NK-92 (cell line): Measurements from ENCODE around the gene DIP2C.

Experiments
- DNase-seq: peaks from one replicate; lab custom pipeline; 2025; ENCODE audit not compliant: unreplicated experiment; lab: John Stamatoyannopoulos, UW

DIP2C gene

DNA sequence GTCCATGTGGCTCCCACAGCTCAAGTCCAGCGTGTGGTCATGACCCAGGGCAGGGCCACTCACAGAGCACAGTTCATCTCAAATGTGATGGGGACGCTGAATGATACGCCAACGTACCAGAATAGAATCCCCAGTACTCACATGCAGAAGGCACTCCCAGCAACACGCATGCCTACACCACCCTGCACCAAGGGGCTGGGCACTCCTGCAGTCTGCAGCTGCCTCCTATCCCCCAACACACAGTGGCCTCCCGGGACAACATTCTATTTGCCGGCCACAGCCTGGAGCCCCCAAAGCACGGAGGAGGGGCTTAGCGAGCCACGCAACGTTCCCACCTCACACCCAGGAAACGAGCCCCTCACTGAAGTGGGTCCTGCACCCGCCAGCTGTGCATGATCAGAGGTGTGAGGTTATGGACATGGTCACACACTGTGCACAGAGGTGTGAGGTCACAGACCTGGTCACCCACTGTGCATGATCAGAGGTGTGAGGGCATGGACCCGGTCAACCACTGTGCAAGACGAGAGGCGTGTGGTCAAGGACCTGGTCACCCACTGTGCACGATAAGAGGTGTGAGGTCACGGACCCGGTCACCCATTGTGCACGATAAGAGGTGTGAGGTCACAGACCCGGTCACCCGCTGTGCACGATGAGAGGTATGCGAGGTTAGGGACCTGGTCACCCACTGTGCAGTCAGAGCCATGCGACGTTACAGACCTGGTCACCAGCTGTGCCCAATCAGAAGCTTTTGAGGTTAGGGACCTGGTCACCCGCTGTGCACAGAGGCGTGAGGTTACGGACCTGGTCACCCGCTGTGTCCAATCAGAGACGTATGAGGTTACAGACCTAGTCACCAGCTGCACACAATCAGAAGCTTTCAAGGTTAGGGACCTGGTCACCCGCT is 182.8 kb downstream of the DIP2C start:
- DNase-seq, result no peak

DNA sequence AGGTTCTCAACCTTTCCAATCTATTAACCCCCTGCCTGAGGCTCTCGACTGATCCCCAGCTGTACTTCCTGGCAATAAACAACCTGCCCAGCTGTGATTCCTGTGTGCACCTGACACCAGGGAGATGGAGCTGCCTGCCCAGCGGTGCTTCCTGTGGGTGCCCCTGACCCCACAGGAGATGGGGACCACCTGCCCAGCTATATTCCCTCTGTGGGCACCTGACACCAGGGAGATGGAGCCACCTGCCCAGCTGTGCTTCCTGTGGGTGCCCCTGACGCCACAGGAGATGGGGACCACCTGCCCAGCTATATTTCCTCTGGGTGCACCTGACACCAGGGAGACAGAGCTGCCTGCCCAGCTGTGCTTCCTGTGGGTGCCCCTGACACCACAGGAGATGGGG is 184.0 kb downstream of the DIP2C start:
- no peak for DNase-seq

- no peak for DNase-seq
Observed at GRCh38 chr10:504806-505205, 184.7 kb downstream of the DIP2C start.

DNA sequence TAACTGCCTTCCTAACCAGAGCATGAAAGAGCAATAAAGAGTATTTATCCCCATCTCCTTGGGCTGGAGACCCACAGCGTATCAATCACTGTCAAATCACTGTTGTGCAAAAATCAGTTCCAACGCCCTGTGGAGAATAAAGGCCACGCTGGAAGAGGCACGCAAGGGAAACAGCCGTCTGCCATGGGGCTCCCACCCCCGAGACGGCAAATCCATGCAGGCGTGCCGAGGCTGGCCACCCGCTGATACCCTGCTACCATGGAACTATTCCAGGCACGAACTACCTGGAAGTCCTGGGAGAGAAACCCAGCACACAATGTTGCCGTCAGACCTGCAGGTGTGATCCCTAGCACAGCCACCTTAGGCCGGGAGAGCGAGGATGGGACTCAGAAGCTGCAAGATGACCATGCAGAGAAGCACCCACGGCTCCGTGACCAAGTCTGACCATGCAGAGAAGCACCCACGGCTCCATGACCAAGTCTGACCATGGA is 185.3 kb downstream of the DIP2C start:
- DNase-seq, result no peak

- no peak for DNase-seq
Observed at GRCh38 chr10:501596-501995, 187.9 kb downstream of the DIP2C start.

- DNase-seq, result no peak
Observed at GRCh38 chr10:500876-501275, 188.6 kb downstream of the DIP2C start.

GRCh38 chr10:499991-500390 is 189.5 kb downstream of the DIP2C start:
- no peak for DNase-seq

GRCh38 chr10:498760-499435 is 190.6 kb downstream of the DIP2C start:
- DNase-seq, result no peak

GRCh38 chr10:497898-498451 is 191.5 kb downstream of the DIP2C start:
- no peak for DNase-seq

GRCh38 chr10:497289-497688 is 192.2 kb downstream of the DIP2C start:
- DNase-seq, result no peak

DNA sequence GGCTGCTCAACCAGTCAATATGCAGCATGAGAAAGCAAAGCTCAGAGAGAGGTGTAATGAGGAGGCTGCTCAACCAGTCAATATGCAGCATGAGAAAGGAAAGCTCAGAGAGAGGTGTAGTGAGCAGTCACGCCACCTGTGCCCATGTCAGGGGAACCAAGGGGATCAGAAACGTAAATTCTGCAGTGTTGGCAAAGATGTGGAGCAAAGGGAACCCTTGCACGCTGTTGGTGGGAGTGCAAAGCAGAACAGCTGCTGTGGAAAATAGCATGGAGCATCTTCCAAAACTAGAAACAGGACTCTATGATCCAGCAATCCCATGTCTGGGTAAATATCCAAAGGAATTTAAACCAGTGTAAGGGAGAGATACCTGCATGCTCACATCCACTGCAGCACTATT is 194.9 kb downstream of the DIP2C start:
- no peak for DNase-seq

DNA sequence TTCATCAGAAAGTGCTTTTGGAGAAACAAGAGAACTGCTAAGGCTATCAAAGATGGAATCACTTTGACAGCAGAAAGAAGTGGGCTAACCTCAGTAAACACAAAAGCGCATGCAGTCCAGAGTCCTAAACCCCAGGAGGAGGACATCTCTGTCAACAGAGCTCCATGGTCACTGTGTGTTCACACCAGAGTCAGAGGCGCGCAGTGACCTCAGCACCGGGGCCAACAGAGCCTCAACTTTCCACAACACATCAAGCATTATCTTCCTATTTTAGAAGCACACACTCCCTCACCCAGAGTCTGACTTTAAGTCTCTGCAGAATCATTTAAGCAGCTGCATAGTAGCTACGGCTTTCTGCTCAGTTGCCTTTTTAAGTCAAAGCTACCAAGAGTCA is 195.3 kb downstream of the DIP2C start:
- no peak for DNase-seq

GRCh38 chr10:493391-494148 is 195.9 kb downstream of the DIP2C start:
- DNase-seq, result no peak

- DNase-seq, result no peak
Observed at GRCh38 chr10:492836-493235, 196.6 kb downstream of the DIP2C start.

DNA sequence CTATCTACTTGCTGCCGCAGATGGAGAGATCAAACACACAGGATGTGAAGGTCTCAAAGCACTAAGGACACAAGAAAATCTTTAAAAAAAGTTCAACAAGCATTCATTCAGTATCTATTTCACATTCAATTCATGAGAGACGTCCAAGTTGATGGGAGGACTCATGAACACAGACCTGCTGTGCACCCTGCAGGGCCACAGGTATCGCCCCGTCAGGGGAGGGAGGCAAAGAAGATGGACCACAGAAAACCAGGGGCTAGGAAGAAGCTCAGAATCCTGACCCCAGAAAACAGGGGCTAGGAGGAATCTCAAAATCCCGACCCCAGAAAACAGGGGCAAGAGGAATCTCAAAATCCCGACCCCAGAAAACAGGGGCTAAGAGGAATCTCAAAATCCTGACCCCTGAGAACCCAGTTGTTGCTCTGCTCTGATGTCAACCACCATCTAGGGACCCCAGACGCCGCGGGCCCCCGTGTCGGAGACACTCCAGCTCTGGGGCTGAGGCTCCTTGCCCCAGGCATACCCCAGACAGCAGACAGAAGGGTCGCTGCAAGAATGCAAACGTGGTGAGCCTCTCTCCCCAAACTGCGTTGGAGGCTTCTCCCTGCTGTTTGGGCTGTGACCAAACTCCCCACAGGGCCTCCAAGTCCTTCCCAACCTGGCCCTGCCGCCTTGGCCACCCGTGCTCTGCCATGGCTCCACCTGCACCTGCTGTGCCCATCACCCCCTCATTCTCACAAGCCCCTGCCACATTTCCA is 197.6 kb downstream of the DIP2C start:
- DNase-seq, result no peak

DNA sequence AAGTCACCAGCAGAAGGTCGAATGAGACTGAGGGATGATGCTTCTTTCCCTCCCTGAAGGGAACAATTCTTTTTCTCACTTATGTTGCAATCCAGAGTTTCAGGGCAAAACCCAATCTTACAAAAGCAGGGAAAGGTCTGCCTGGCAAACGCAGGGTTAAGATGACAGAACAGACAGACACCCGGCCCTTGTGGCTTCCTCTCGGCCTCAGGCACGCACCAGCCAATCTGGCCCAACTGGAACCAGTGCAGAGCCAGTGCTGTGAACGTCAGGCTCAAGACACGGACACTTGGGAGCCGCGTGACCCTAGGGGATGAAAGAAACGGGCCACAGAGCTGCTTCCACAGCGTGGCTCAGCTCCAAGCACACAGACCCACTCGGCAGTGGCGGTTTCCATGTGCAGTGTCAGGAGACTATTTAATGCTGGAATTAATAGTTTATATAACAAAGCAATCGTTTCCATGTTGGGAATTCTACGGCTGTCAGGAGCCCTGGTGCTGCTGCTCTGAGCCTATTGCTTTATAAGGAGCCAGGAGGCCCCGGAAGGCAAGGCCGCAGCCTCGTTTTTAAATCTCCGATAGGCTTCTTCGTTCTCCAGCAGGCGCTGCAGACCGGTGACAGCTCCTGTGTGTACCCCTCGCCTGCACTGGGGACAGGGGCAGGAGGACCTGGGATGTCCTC is 198.4 kb downstream of the DIP2C start:
- DNase-seq, result no peak

DNA sequence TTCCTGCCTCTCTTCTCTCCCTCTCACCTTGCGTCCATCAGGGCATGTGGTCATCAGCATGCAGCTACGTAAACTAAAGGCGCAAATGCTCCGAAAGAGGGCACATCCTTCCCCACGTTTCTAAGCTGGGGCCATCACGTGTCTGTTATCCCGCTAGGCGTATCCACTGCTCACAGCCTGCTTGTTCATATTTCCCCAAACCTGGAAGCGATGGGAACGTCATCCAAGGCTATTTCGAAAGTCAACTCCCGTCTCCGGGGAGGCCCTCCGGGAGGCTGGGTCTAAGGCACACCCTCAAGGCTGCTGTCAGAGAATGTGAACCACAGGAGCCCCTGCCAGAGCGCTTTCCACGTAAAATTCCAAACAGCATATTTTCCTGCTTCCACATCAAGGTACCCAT is 199.2 kb downstream of the DIP2C start:
- DNase-seq, result no peak

GRCh38 chr10:489330-489729 is 200.1 kb downstream of the DIP2C start:
- DNase-seq, result no peak

- DNase-seq, result no peak
Observed at GRCh38 chr10:488933-489215, 200.6 kb downstream of the DIP2C start.
